Astrocyte (in vitro differentiated cells and primary cell): Measurements from ENCODE around the gene TULP4. TPM values are rescaled to one million over a fixed set of nuclear protein-coding genes. Genes with fewer than 3 reads are reported as not detected.
"Not testable (repeated sequence)": the region's sequence is repeated elsewhere in the genome, so short reads cannot be mapped to it uniquely, and the experiment has no call there.

Experiments used
- DNase-seq: peaks from one replicate; pipeline ENCODE4 v3.0.0-alpha.2; 2010; ENCODE audit warnings: low read depth
- FAIRE-seq: peaks from 2 replicates; lab custom pipeline; 2011; peaks lifted over from hg19 to GRCh38; lab: Jason Lieb, UNC
- H2AFZ ChIP-seq: 2 replicates; pipeline ENCODE4 v1.6.0; 2012; ENCODE audit warnings: low read depth, low read length, inconsistent platforms
- H3K27ac ChIP-seq: 2 replicates; pipeline ENCODE4 v1.5.1; 2011; ENCODE audit warnings: low read depth, low read length, inconsistent platforms
- H3K27me3 ChIP-seq: 2 replicates; pipeline ENCODE4 v1.6.0; 2011; ENCODE audit warnings: low read length, inconsistent platforms; ENCODE audit not compliant: insufficient read depth
- H3K36me3 ChIP-seq: 2 replicates; pipeline ENCODE4 v1.5.1; 2011; ENCODE audit warnings: low read length, inconsistent platforms; ENCODE audit not compliant: insufficient read depth
- H3K4me1 ChIP-seq: 2 replicates; pipeline ENCODE4 v1.5.1; 2011; ENCODE audit warnings: low read length, inconsistent platforms; ENCODE audit not compliant: insufficient read depth
- H3K4me2 ChIP-seq: 2 replicates; pipeline ENCODE4 v1.6.0; 2012; ENCODE audit warnings: low read length, inconsistent platforms
- H3K4me3 ChIP-seq: 2 replicates; pipeline ENCODE4 v1.5.1; 2011; ENCODE audit warnings: low read depth, mild to moderate bottlenecking, low read length, inconsistent platforms; ENCODE audit not compliant: insufficient read depth
- H3K79me2 ChIP-seq: 2 replicates; pipeline ENCODE4 v1.6.0; 2012; ENCODE audit warnings: mild to moderate bottlenecking, low read length, inconsistent platforms; ENCODE audit not compliant: insufficient read depth
- H3K9ac ChIP-seq: 2 replicates; pipeline ENCODE4 v1.6.0; 2012; ENCODE audit warnings: mild to moderate bottlenecking, low read length, inconsistent platforms
- H3K9me3 ChIP-seq: 2 replicates; pipeline ENCODE4 v1.5.1; 2012; ENCODE audit warnings: low read depth, mild to moderate bottlenecking, low read length, inconsistent platforms; ENCODE audit not compliant: insufficient read depth
- H4K20me1 ChIP-seq: 2 replicates; pipeline ENCODE4 v1.6.0; 2012; ENCODE audit warnings: low read length, inconsistent platforms; ENCODE audit not compliant: insufficient read depth
- H3K27ac Mint-ChIP-seq: one replicate; pipeline ENCODE4 v1.8.0; 2021; ENCODE audit warnings: mild to moderate bottlenecking, mixed read lengths; ENCODE audit not compliant: unreplicated experiment
- H3K27me3 Mint-ChIP-seq: one replicate; pipeline ENCODE4 v1.8.0; 2021; ENCODE audit warnings: low read depth, mixed read lengths; ENCODE audit not compliant: unreplicated experiment
- H3K36me3 Mint-ChIP-seq: one replicate; pipeline ENCODE4 v1.8.0; 2021; ENCODE audit warnings: low read depth, mixed read lengths; ENCODE audit not compliant: unreplicated experiment
- H3K4me1 Mint-ChIP-seq: one replicate; pipeline ENCODE4 v1.8.0; 2021; ENCODE audit warnings: low read depth, mixed read lengths; ENCODE audit not compliant: unreplicated experiment
- H3K4me3 Mint-ChIP-seq: one replicate; pipeline ENCODE4 v1.8.0; 2021; ENCODE audit warnings: mild to moderate bottlenecking, moderate library complexity, mixed read lengths; ENCODE audit not compliant: unreplicated experiment
- H3K9me3 Mint-ChIP-seq: one replicate; pipeline ENCODE4 v1.8.0; 2021; ENCODE audit warnings: mild to moderate bottlenecking, mixed read lengths; ENCODE audit not compliant: unreplicated experiment
- CTCF ChIP-seq: IDR thresholded peaks from 2 replicates; pipeline ENCODE4 v1.5.1; 2011; ENCODE audit warnings: low read depth, mild to moderate bottlenecking, inconsistent platforms, low read length, moderate library complexity; ENCODE audit not compliant: insufficient read depth
- EZH2 ChIP-seq: IDR thresholded peaks from 2 replicates; pipeline ENCODE4 v1.6.1; 2012; ENCODE audit warnings: mild to moderate bottlenecking, low read length, inconsistent platforms; ENCODE audit not compliant: insufficient read depth
- total RNA-seq: library from RNA; stranded (reverse); gene quantifications from 2 replicates; pipeline ENCODE4 v1.2.1, GENCODE V29; 2021

Gene TULP4
- total RNA-seq, 1 donor from 2014 or later, result 91.2 TPM

- Mint-ChIP-seq H3K27me3 (no peaks in the 10 kb centered on the region), H3K27ac (peak overlapping the region; percentile 53), H3K36me3 (peaks cover 19% of the 10 kb centered on the region), H3K9me3 (peaks cover 9% of the 10 kb centered on the region), H3K4me1 (peaks cover 8% of the 10 kb centered on the region), H3K4me3 (no peak overlapping the region)
- Histone ChIP-seq H3K27me3 (no peaks in the 10 kb centered on the region), H3K4me2 (no peak overlapping the region), H4K20me1 (peaks cover 6% of the 10 kb centered on the region), H3K79me2 (peaks cover 8% of the 10 kb centered on the region), H2AFZ (no peak overlapping the region), H3K27ac (no peak overlapping the region), H3K36me3 (no peaks in the 10 kb centered on the region), H3K4me3 (no peak overlapping the region), H3K9me3 (no peaks in the 10 kb centered on the region), H3K4me1 (no peaks in the 10 kb centered on the region), H3K9ac (no peak overlapping the region)
- TF ChIP-seq CTCF (no peak), EZH2 (no peak)
- no peak for DNase-seq
- FAIRE-seq, result no peak
Measured at GRCh38 chr6:158388727-158389126, 76.5 kb downstream of the TULP4 start.

- Histone ChIP-seq H3K79me2 (peaks cover 7% of the 10 kb centered on the region), H2AFZ (no peak overlapping the region), H4K20me1 (peaks cover 4% of the 10 kb centered on the region), H3K27ac (no peak overlapping the region), H3K4me2 (no peak overlapping the region), H3K9me3 (no peaks in the 10 kb centered on the region), H3K36me3 (no peaks in the 10 kb centered on the region), H3K4me1 (no peaks in the 10 kb centered on the region), H3K4me3 (no peak overlapping the region), H3K9ac (no peak overlapping the region), H3K27me3 (no peaks in the 10 kb centered on the region)
- DNase-seq (no peak), FAIRE-seq (no peak)
- no peaks in the 10 kb centered on the region for H3K27me3 Mint-ChIP-seq
- H3K4me3 Mint-ChIP-seq, result no peak overlapping the region
- H3K9me3 Mint-ChIP-seq, result peaks cover 15% of the 10 kb centered on the region
- TF ChIP-seq EZH2 (no peak), CTCF (no peak)
- no peak overlapping the region for H3K27ac Mint-ChIP-seq
- H3K4me1 Mint-ChIP-seq, result peaks cover 8% of the 10 kb centered on the region
- H3K36me3 Mint-ChIP-seq, result peaks cover 26% of the 10 kb centered on the region
Measured at GRCh38 chr6:158389193-158389919, 77.1 kb downstream of the TULP4 start.

- H3K27me3 ChIP-seq, result no peaks in the 10 kb centered on the region
- Mint-ChIP-seq H3K4me3 (no peak overlapping the region), H3K27me3 (no peaks in the 10 kb centered on the region), H3K27ac (peak overlapping the region; percentile 10), H3K9me3 (peaks cover 20% of the 10 kb centered on the region), H3K36me3 (peaks cover 35% of the 10 kb centered on the region), H3K4me1 (peaks cover 8% of the 10 kb centered on the region)
- FAIRE-seq (no peak), DNase-seq (peak; percentile 36)
- H3K36me3 ChIP-seq, result no peaks in the 10 kb centered on the region
- TF ChIP-seq CTCF, result no peak
- no peak for TF ChIP-seq EZH2
- H3K4me2 ChIP-seq, result no peak overlapping the region
- peaks cover 6% of the 10 kb centered on the region for H3K79me2 ChIP-seq
- no peaks in the 10 kb centered on the region for H3K4me1 ChIP-seq
- peaks cover 9% of the 10 kb centered on the region for H4K20me1 ChIP-seq
- no peaks in the 10 kb centered on the region for H3K9me3 ChIP-seq
- H3K9ac ChIP-seq, result no peak overlapping the region
- no peak overlapping the region for H2AFZ ChIP-seq
- H3K27ac ChIP-seq, result no peak overlapping the region
- no peak overlapping the region for H3K4me3 ChIP-seq
Measured at GRCh38 chr6:158391276-158391675, 79.0 kb downstream of the TULP4 start.

- Mint-ChIP-seq H3K9me3 (peaks cover 20% of the 10 kb centered on the region), H3K36me3 (peaks cover 35% of the 10 kb centered on the region)
- not testable (repeated sequence) for H3K4me3 Mint-ChIP-seq, DNase-seq, H3K27ac ChIP-seq, H3K36me3 ChIP-seq, H2AFZ ChIP-seq, H3K4me3 ChIP-seq, H3K4me2 ChIP-seq, H3K4me1 Mint-ChIP-seq, FAIRE-seq, H3K9ac ChIP-seq, H3K9me3 ChIP-seq, H3K27me3 Mint-ChIP-seq, H3K4me1 ChIP-seq, H3K27ac Mint-ChIP-seq, H3K27me3 ChIP-seq
- Histone ChIP-seq H4K20me1 (peaks cover 13% of the 10 kb centered on the region), H3K79me2 (peaks cover 11% of the 10 kb centered on the region)
Measured at GRCh38 chr6:158391977-158392376, 79.7 kb downstream of the TULP4 start.
